Left ventricle myocardium inferior (tissue), 1 donor: ENCODE measurements around the gene TRIM41. TPM values are rescaled to one million over a fixed set of nuclear protein-coding genes. Genes with fewer than 3 reads are reported as not detected.
A peak's percentile ranks its signal among the peaks of the same experiment; 100 is the strongest.

ENCODE experiments used
- DNase-seq: peaks from one replicate; pipeline ENCODE4 v3.0.0-alpha.2; 2020
- H3K27ac ChIP-seq: fragments of 200-600 bp; replicated peaks from 2 replicates; pipeline ENCODE4 v1.8.0; 2021
- H3K27me3 ChIP-seq: fragments of 200-600 bp; 2 replicates; pipeline ENCODE4 v1.8.0; 2021; ENCODE audit warnings: low read depth
- H3K36me3 ChIP-seq: fragments of 200-600 bp; 2 replicates; pipeline ENCODE4 v1.8.0; 2021
- H3K4me1 ChIP-seq: fragments of 200-600 bp; 2 replicates; pipeline ENCODE4 v1.8.0; 2021
- H3K4me3 ChIP-seq: fragments of 200-600 bp; 2 replicates; pipeline ENCODE4 v1.8.0; 2021; ENCODE audit warnings: mild to moderate bottlenecking, moderate library complexity
- H3K9me3 ChIP-seq: fragments of 200-600 bp; replicated peaks from 2 replicates; pipeline ENCODE4 v1.8.0; 2021
- CTCF ChIP-seq: fragments of 200-600 bp; IDR thresholded peaks from 2 replicates; pipeline ENCODE4 v1.8.0; 2021; ENCODE audit warnings: antibody characterized with exemption, mild to moderate bottlenecking, borderline replicate concordance
- intact Hi-C: fragments of 100-400 bp; cut with micrococcal nuclease; formaldehyde crosslinking; loops from one replicate; pipeline ENCODE4 v1.11.0; 2022
- total RNA-seq: library from RNA; stranded (reverse); fragmentation: NEBNext Ultra II Directional; extraction: Animal tissue kit (Norgen Biotek cat#: 25700); gene quantifications from one replicate; pipeline ENCODE4 v1.2.1, GENCODE V29; 2021
- donor health status: DM: no; HTN: yes; CAD: no; lungs with severe emphysema.

The TRIM41 gene
- total RNA-seq, 1 donor from 2014 or later, result 26.4 TPM

GRCh38 chr5:181239062-181239663 is 16.1 kb downstream of the TRIM41 start:
- Histone ChIP-seq H3K4me3 (no peak overlapping the region), H3K36me3 (peaks cover 81% of the 10 kb centered on the region), H3K27me3 (no peaks in the 10 kb centered on the region), H3K9me3 (no peaks in the 10 kb centered on the region), H3K27ac (no peak overlapping the region), H3K4me1 (peaks cover 45% of the 10 kb centered on the region)
- no peak for DNase-seq
- no peak for TF ChIP-seq CTCF
- intact Hi-C loops, result no loop called here

- TF ChIP-seq CTCF, result no peak
- Histone ChIP-seq H3K27me3 (no peaks in the 10 kb centered on the region), H3K4me1 (peaks cover 66% of the 10 kb centered on the region), H3K36me3 (peaks cover 57% of the 10 kb centered on the region), H3K4me3 (peak overlapping the region; percentile 94), H3K9me3 (no peaks in the 10 kb centered on the region), H3K27ac (peak overlapping the region; percentile 99)
- intact Hi-C loops, result no loop called here
- DNase-seq, result no peak
These were observed 18.4 kb downstream of the TRIM41 start for GRCh38 chr5:181241393-181241975.

DNA sequence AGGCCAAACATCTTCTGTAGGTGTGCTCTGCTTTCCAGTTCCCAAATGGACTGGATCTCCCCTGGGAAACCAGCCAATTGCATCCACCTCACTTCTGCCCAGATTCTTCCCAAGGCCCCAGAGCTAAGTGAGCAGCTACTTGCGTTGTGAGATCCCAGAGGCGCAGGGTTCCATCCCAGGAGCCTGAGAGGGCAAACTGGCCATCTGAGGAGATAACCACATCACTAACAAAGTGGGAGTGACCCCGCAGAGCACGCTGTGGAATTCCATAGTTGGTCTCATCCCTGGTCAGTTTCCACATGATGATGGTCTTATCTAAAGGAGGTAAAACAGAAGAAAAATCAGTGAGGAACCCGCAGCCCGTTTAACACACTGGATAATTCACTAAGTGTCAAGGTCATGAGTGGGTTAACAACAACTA is 19.0 kb downstream of the TRIM41 start:
- Histone ChIP-seq H3K9me3 (no peaks in the 10 kb centered on the region), H3K4me3 (peak overlapping the region; percentile 94)
- intact Hi-C loops, result no loop called here

GRCh38 chr5:181243018-181243563 is 20.0 kb downstream of the TRIM41 start:
- peak overlapping the region; percentile 94 for H3K4me3 ChIP-seq
- TF ChIP-seq CTCF, result no peak
- no peak for DNase-seq
- peaks cover 41% of the 10 kb centered on the region for H3K36me3 ChIP-seq
- peaks cover 82% of the 10 kb centered on the region for H3K4me1 ChIP-seq
- H3K27ac ChIP-seq, result peak overlapping the region; percentile 99
- no peaks in the 10 kb centered on the region for H3K9me3 ChIP-seq
- no peaks in the 10 kb centered on the region for H3K27me3 ChIP-seq
- intact Hi-C loops, result no loop called here

More for the DNA sequence above, 19.0 kb downstream of the TRIM41 start:
- peaks cover 52% of the 10 kb centered on the region for H3K36me3 ChIP-seq
- no peak for TF ChIP-seq CTCF
- H3K27me3 ChIP-seq, result no peaks in the 10 kb centered on the region
- H3K27ac ChIP-seq, result peak overlapping the region; percentile 99
- H3K4me1 ChIP-seq, result peaks cover 71% of the 10 kb centered on the region
- no peak for DNase-seq

GRCh38 chr5:181243564-181244343 is 20.7 kb downstream of the TRIM41 start, which contains the start of gene RACK1:
Gene RACK1 (minus strand): TSS chr5:181243906. CDS start chr5:181243800, 106 bp downstream.
- Histone ChIP-seq H3K36me3 (peaks cover 35% of the 10 kb centered on the region), H3K4me3 (peak within 1 kb of the TSS; percentile 94), H3K27ac (peak within 1 kb of the TSS; percentile 99), H3K4me1 (peaks cover 88% of the 10 kb centered on the region), H3K9me3 (no peaks in the 10 kb centered on the region), H3K27me3 (no peaks in the 10 kb centered on the region)
- intact Hi-C loops, result no loop called here
- peak; percentile 90 for DNase-seq
- TF ChIP-seq CTCF, result no peak
